Measurements from ENCODE around the gene KCNJ11. TPM values are rescaled to one million over a fixed set of nuclear protein-coding genes. Genes with fewer than 3 reads are reported as not detected.

The KCNJ11 gene
- total RNA-seq, 1 donor from 2014 or later: 11.4 TPM

- DNase-seq: no peak
Measured at GRCh38 chr11:17389957-17390649, 1.6 kb upstream of the KCNJ11 start.

GRCh38 chr11:17389211-17389956 lies 925 bp upstream of the KCNJ11 start:
- DNase-seq: peak; percentile 46

- no peak for DNase-seq
Measured at GRCh38 chr11:17387811-17388210, 648 bp downstream of the KCNJ11 start.

- DNase-seq: no peak
Measured at GRCh38 chr11:17387254-17387653, 1.2 kb downstream of the KCNJ11 start.

- DNase-seq: peak; percentile 66
Measured at GRCh38 chr11:17386331-17387084, 2.0 kb downstream of the KCNJ11 start.

GRCh38 chr11:17385926-17386325 lies 2.5 kb downstream of the KCNJ11 start:
- no peak for DNase-seq

GRCh38 chr11:17385492-17385891 lies 3.0 kb downstream of the KCNJ11 start:
- DNase-seq: no peak

- DNase-seq: peak; percentile 68
Measured at GRCh38 chr11:17384002-17384511, 4.4 kb downstream of the KCNJ11 start.

- no peak for DNase-seq
Measured at GRCh38 chr11:17383461-17383860, 5.0 kb downstream of the KCNJ11 start.

- DNase-seq: no peak
Measured at GRCh38 chr11:17382046-17382728, 6.3 kb downstream of the KCNJ11 start.

- DNase-seq: no peak
Measured at GRCh38 chr11:17381156-17381555, 7.3 kb downstream of the KCNJ11 start.

- DNase-seq: no peak
Measured at GRCh38 chr11:17379383-17380180, 8.9 kb downstream of the KCNJ11 start.

GRCh38 chr11:17378655-17379054 lies 9.8 kb downstream of the KCNJ11 start:
- no peak for DNase-seq

- no peak for DNase-seq
Measured at GRCh38 chr11:17376493-17376892, 12.0 kb downstream of the KCNJ11 start.

- DNase-seq: no peak
Measured at GRCh38 chr11:17375547-17375946, 12.9 kb downstream of the KCNJ11 start.

- no peak for DNase-seq
Measured at GRCh38 chr11:17371614-17372013, 16.8 kb downstream of the KCNJ11 start.

- no peak for DNase-seq
Measured at GRCh38 chr11:17369684-17370243, 18.7 kb downstream of the KCNJ11 start.

- no peak for DNase-seq
Measured at GRCh38 chr11:17369094-17369493, 19.4 kb downstream of the KCNJ11 start.

GRCh38 chr11:17368551-17368950 lies 19.9 kb downstream of the KCNJ11 start:
- DNase-seq: no peak

GRCh38 chr11:17366495-17366894 lies 22.0 kb downstream of the KCNJ11 start:
- DNase-seq: no peak

- peak; percentile 9 for DNase-seq
Measured at GRCh38 chr11:17354601-17354991, 33.9 kb downstream of the KCNJ11 start.

Measured in occipital lobe (tissue), 2 donors.